HCT116 (cell line): ENCODE measurements around the gene VTN. TPM values are rescaled to one million over a fixed set of nuclear protein-coding genes. Genes with fewer than 3 reads are reported as not detected.

Source experiments
- ATAC-seq: fragments of 200-7000 bp; cut with Tn5 transposase; 2 replicates; pipeline ENCODE4 v1.9.1; 2020; ENCODE audit warnings: mild to moderate bottlenecking, moderate library complexity
- BruUV-seq: library from RNA; stranded (reverse); fragments of 400-500 nt; replicated peaks from 2 replicates; lab custom pipeline; 2021; lab: Mats Ljungman, UMichigan
- CTCF ChIA-PET: fragments of 300-600 bp; sonication (Branson Sonifier 250); formaldehyde crosslinking; loops from one replicate; lab custom pipeline; 2021; ENCODE audit warnings: antibody characterized with exemption; lab: Charles Lee
- POLR2A ChIA-PET: fragments of 300-600, 350-600 bp; sonication (Branson Sonifier 250); formaldehyde crosslinking; loops from one replicate; lab custom pipeline; 2021; ENCODE audit warnings: antibody characterized with exemption; lab: Charles Lee
- RAD21 ChIA-PET, 2 experiments: fragments of 300-600 bp; sonication (Branson Sonifier 250); formaldehyde crosslinking; loops; one replicate each; lab custom pipeline; 2023; ENCODE audit warnings: low total read pairs in 2 of 2; ENCODE audit not compliant: uncharacterized antibody in 2 of 2, unreplicated experiment in 2 of 2, low non-redundant PET in 1 of 2; lab: Charles Lee
- DNase-seq: peaks from one replicate; pipeline ENCODE4 v3.0.0-alpha.2; 2010; ENCODE audit warnings: low read depth, low spot score
- H2AFZ ChIP-seq: fragments of 200-600 bp; shearing (Covaris generic), sonication (generic); 2 replicates; pipeline ENCODE4 v1.6.1; 2017; ENCODE audit warnings: low read depth, mixed run types, mixed read lengths, antibody characterized with exemption, low read length; ENCODE audit not compliant: poor library complexity, severe bottlenecking
- H3K27ac ChIP-seq: 2 replicates; pipeline ENCODE4 v1.5.1; 2012; ENCODE audit warnings: low read depth, low read length
- H3K27me3 ChIP-seq: fragments of 200-600 bp; sonication (generic); 2 replicates; pipeline ENCODE4 v1.6.1; 2016; ENCODE audit warnings: mixed run types, low read length, mixed read lengths; ENCODE audit not compliant: insufficient read depth
- H3K36me3 ChIP-seq, 2 experiments: fragments of 200-500 bp in 1 of 2; fragments of 200-600 bp in 1 of 2; sonication (Bioruptor generic) in 1 of 2; sonication (generic) in 1 of 2; 2 replicates each; pipeline versions ENCODE4 v1.5.1 to v1.6.1; 2014 to 2016; ENCODE audit warnings: low read length in 2 of 2, inconsistent platforms in 1 of 2, mixed read lengths in 1 of 2, mixed run types in 1 of 2; ENCODE audit not compliant: insufficient read depth in 2 of 2, control insufficient read depth in 1 of 2
- H3K4me1 ChIP-seq, 2 experiments: fragments of 200-600 bp in 1 of 2; sonication (generic) in 1 of 2; 2 replicates each; pipeline versions ENCODE4 v1.5.1 to v1.6.1; 2012 to 2017; ENCODE audit warnings: low read length in 2 of 2, inconsistent platforms in 1 of 2, mild to moderate bottlenecking in 1 of 2, mixed read lengths in 1 of 2, mixed run types in 1 of 2, moderate library complexity in 1 of 2; ENCODE audit not compliant: insufficient read depth in 2 of 2, control insufficient read depth in 1 of 2
- H3K4me2 ChIP-seq: fragments of 200-600 bp; sonication (generic); 2 replicates; pipeline ENCODE4 v1.6.1; 2017; ENCODE audit warnings: mixed run types, low read length, mixed read lengths
- H3K4me3 ChIP-seq, 2 experiments: fragments of 200-600 bp in 1 of 2; sonication (generic) in 1 of 2; replicated peaks in 1 of 2; 2 replicates each; pipeline ENCODE4 v1.5.1; 2011 to 2016; ENCODE audit warnings: low read length in 2 of 2, control low read depth in 1 of 2, low read depth in 1 of 2, mild to moderate bottlenecking in 1 of 2, mixed read lengths in 1 of 2, mixed run types in 1 of 2
- H3K79me2 ChIP-seq: fragments of 200-600 bp; sonication (generic); 2 replicates; pipeline ENCODE4 v1.6.1; 2017; ENCODE audit warnings: mild to moderate bottlenecking, mixed run types, low read length, moderate library complexity, mixed read lengths; ENCODE audit not compliant: insufficient read depth
- H3K9ac ChIP-seq: fragments of 200-600 bp; sonication (generic); 2 replicates; pipeline ENCODE4 v1.6.1; 2016; ENCODE audit warnings: low read length, mixed read lengths
- H3K9me2 ChIP-seq: fragments of 200-600 bp; sonication (generic), shearing (Covaris generic); 2 replicates; pipeline ENCODE4 v1.6.1; 2017; ENCODE audit warnings: mixed run types, mild to moderate bottlenecking, moderate library complexity; ENCODE audit not compliant: insufficient read depth
- H3K9me3 ChIP-seq, 2 experiments: fragments of 200-500 bp in 1 of 2; fragments of 200-600 bp in 1 of 2; sonication (Bioruptor generic) in 1 of 2; sonication (generic) in 1 of 2; 2 replicates each; pipeline ENCODE4 v1.6.1; 2014 to 2017; ENCODE audit warnings: low read length in 2 of 2, mixed read lengths in 2 of 2, inconsistent platforms in 1 of 2, low read depth in 1 of 2, mild to moderate bottlenecking in 1 of 2, mixed run types in 1 of 2, moderate library complexity in 1 of 2; ENCODE audit not compliant: control insufficient read depth in 1 of 2, insufficient read depth in 1 of 2
- H4K20me1 ChIP-seq: fragments of 200-600 bp; sonication (generic), shearing (Covaris generic); 2 replicates; pipeline ENCODE4 v1.6.1; 2017; ENCODE audit warnings: mixed run types, mild to moderate bottlenecking, moderate library complexity; ENCODE audit not compliant: insufficient read depth
- CEBPB ChIP-seq: IDR thresholded peaks from 2 replicates; pipeline ENCODE4 v1.6.1; 2012; ENCODE audit warnings: low read depth
- EGR1 ChIP-seq: IDR thresholded peaks from 2 replicates; pipeline ENCODE4 v1.6.1; 2012; ENCODE audit warnings: low read depth
- EZH2phosphoT487 ChIP-seq: fragments of 200-600 bp; IDR thresholded peaks from 2 replicates; pipeline ENCODE4 v1.6.1; 2018; ENCODE audit warnings: antibody characterized with exemption, borderline replicate concordance
- RAD21 ChIP-seq: IDR thresholded peaks from 2 replicates; pipeline ENCODE4 v1.6.1; 2012; ENCODE audit warnings: low read depth, mild to moderate bottlenecking
- REST ChIP-seq: IDR thresholded peaks from 2 replicates; pipeline ENCODE4 v1.6.1; 2012; ENCODE audit warnings: low read depth
- intact Hi-C: fragments of 100-400 bp; cut with micrococcal nuclease; formaldehyde crosslinking; loops from 2 replicates; pipeline ENCODE4 v1.10.0; 2022
- total RNA-seq: library from RNA; stranded (reverse); gene quantifications from one replicate; pipeline ENCODE4 v1.2.1, GENCODE V29; 2021; ENCODE audit not compliant: unreplicated experiment

The VTN gene
- total RNA-seq, 1 experiment from 2014 or later = 1.5 TPM

GRCh38 chr17:28381141-28381825, 11.2 kb upstream of the VTN start:
- POLR2A ChIA-PET = no interaction called here
- TF ChIP-seq REST (no peak), RAD21 (no peak), CEBPB (no peak), EZH2phosphoT487 (no peak), EGR1 (no peak)
- TF ChIP-seq, all 23 proteins: peak for 0
- Histone ChIP-seq H3K79me2 (no peaks in the 10 kb centered on the region), H2AFZ (no peak overlapping the region), H3K9ac (no peak overlapping the region), H3K36me3 (no peaks in the 10 kb centered on the region), H3K4me3 (no peak overlapping the region), H3K27me3 (no peaks in the 10 kb centered on the region), H3K4me1 (no peaks in the 10 kb centered on the region), H3K9me3 (no peaks in the 10 kb centered on the region), H3K4me2 (no peak overlapping the region), H3K27ac (no peak overlapping the region), H4K20me1 (no peaks in the 10 kb centered on the region), H3K9me2 (no peaks in the 10 kb centered on the region)
- ChIA-PET RAD21 (no interaction called here), CTCF (no interaction called here)
- no peak for DNase-seq
- intact Hi-C loops = no loop called here
- ATAC-seq = no peak
- no TSS peak for BruUV-seq
